OCI-LY3 (cell line): ENCODE data around the gene C1QTNF5.

Experiments
- H2AFZ ChIP-seq: fragments of 200-600, 300-600 bp; shearing (Covaris generic); 2 replicates; pipeline ENCODE4 v1.6.0; 2014; ENCODE audit warnings: antibody characterized with exemption, low read depth, low read length
- H3K27ac ChIP-seq: fragments of 200-600, 300-600 bp; sonication (generic); 2 replicates; pipeline ENCODE4 v1.5.1; 2014; ENCODE audit warnings: mild to moderate bottlenecking, low read length, moderate library complexity, mixed read lengths
- H3K27me3 ChIP-seq: fragments of 200-600, 300-600 bp; sonication (generic); 2 replicates; pipeline ENCODE4 v1.6.1; 2014; ENCODE audit warnings: low read depth, low read length, mixed read lengths
- H3K36me3 ChIP-seq: fragments of 200-600, 300-600 bp; sonication (generic); replicated peaks from 2 replicates; pipeline ENCODE3; 2014; ENCODE audit warnings: low read depth, low read length, mixed read lengths
- H3K4me1 ChIP-seq: fragments of 300-600, 200-600 bp; sonication (generic); 2 replicates; pipeline ENCODE4 v1.6.1; 2014; ENCODE audit warnings: low read length, mixed read lengths
- H3K4me2 ChIP-seq: fragments of 200-600, 300-600 bp; sonication (generic); 2 replicates; pipeline ENCODE4 v1.6.1; 2014; ENCODE audit warnings: low read length, mixed read lengths
- H3K4me3 ChIP-seq: fragments of 300-600, 200-600 bp; sonication (generic); 2 replicates; pipeline ENCODE4 v1.5.1; 2014; ENCODE audit warnings: antibody characterized with exemption, mild to moderate bottlenecking, low read length, moderate library complexity
- H3K79me2 ChIP-seq: fragments of 300-600, 200-600 bp; shearing (Covaris generic); 2 replicates; pipeline ENCODE4 v1.6.1; 2014; ENCODE audit warnings: mild to moderate bottlenecking, low read length, mixed read lengths
- H3K9ac ChIP-seq: fragments of 300-600, 200-600 bp; shearing (Covaris generic); 2 replicates; pipeline ENCODE4 v1.6.0; 2014; ENCODE audit warnings: mild to moderate bottlenecking, low read length, moderate library complexity
- H3K9me3 ChIP-seq: fragments of 200-600, 300-600 bp; shearing (Covaris generic); 2 replicates; pipeline ENCODE4 v1.6.1; 2014; ENCODE audit warnings: low read length, mixed read lengths; ENCODE audit not compliant: insufficient read depth
- H4K20me1 ChIP-seq: fragments of 200-600, 300-600 bp; sonication (generic); 2 replicates; pipeline ENCODE4 v1.6.1; 2016; ENCODE audit warnings: low read length, mixed read lengths; ENCODE audit not compliant: insufficient read depth
- CTCF ChIP-seq: fragments of 200-600, 300-600 bp; sonication (generic); IDR thresholded peaks from 2 replicates; pipeline ENCODE4 v1.5.1; 2014; ENCODE audit warnings: antibody characterized with exemption, low read length, low read depth
- EZH2phosphoT487 ChIP-seq: fragments of 200-600 bp; shearing (Covaris generic); IDR thresholded peaks from 2 replicates; pipeline ENCODE4 v1.6.1; 2018; ENCODE audit warnings: antibody characterized with exemption, mixed run types, low read depth

C1QTNF5 gene

GRCh38 chr11:119370486-119371046, 29.9 kb upstream of the C1QTNF5 start:
- Histone ChIP-seq H3K9ac (no peak overlapping the region), H3K4me3 (no peak overlapping the region), H3K27me3 (peaks cover 16% of the 10 kb centered on the region), H3K4me2 (no peak overlapping the region), H4K20me1 (no peaks in the 10 kb centered on the region), H3K4me1 (peaks cover 15% of the 10 kb centered on the region), H3K36me3 (no peaks in the 10 kb centered on the region), H3K79me2 (no peaks in the 10 kb centered on the region), H2AFZ (no peak overlapping the region), H3K9me3 (no peaks in the 10 kb centered on the region), H3K27ac (no peak overlapping the region)
- TF ChIP-seq EZH2phosphoT487 (no peak), CTCF (no peak)

DNA sequence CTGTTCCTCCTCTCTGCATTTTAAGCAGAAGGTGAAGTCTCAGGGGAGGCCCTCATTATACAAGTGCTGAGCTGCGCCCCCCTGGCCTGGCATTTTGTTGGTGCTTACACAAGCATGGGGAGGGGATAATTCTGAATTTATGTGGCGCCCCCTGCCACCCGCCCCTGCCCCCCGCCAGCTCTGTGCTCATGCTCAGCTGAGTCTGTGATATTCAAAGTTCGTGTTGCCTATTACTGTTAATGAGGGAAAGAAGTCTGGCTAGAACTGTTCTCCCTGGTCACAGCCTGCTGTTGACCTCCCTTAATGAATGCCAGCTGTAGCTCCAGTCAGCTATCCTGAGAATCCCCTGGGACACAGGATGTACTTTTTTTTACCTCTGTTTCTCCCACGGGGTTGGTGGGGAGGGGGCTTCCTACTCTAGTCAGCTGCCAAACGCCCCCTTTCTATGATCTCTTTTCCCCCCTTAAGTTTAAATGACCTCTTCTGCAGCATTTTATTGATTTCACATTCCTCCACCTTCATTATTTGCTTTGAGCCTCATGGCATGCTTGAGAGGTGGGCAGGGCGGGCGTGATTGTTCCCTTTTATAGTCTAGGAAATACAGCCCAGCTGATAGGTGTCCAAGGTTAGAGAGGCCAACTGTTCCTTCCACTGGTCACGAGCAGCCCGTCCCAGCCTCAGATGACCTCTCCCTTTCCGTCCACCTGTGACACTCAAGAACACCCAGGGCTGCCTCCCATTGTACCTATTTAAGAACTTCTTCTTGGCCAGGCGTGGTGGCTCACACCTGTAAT, 28.6 kb upstream of the C1QTNF5 start:
- Histone ChIP-seq H3K9ac (no peak overlapping the region), H3K4me2 (no peak overlapping the region), H3K27ac (no peak overlapping the region), H3K27me3 (peaks cover 16% of the 10 kb centered on the region), H4K20me1 (no peaks in the 10 kb centered on the region), H3K4me3 (no peak overlapping the region), H3K79me2 (no peaks in the 10 kb centered on the region), H3K9me3 (no peaks in the 10 kb centered on the region), H3K4me1 (peaks cover 8% of the 10 kb centered on the region), H2AFZ (no peak overlapping the region), H3K36me3 (no peaks in the 10 kb centered on the region)
- no peak for TF ChIP-seq EZH2phosphoT487
- TF ChIP-seq CTCF, result no peak

- no peaks in the 10 kb centered on the region for H3K36me3 ChIP-seq
- H3K4me1 ChIP-seq, result 0 out of 2 replicates have a peak, but pooled peaks cover 4% of the 10 kb centered on the region
- no peak overlapping the region for H3K4me2 ChIP-seq
- TF ChIP-seq EZH2phosphoT487, result no peak
- TF ChIP-seq CTCF, result no peak
- no peak overlapping the region for H3K27ac ChIP-seq
- no peaks in the 10 kb centered on the region for H3K79me2 ChIP-seq
- H3K4me3 ChIP-seq, result no peak overlapping the region
- H4K20me1 ChIP-seq, result no peaks in the 10 kb centered on the region
- H3K27me3 ChIP-seq, result peaks cover 16% of the 10 kb centered on the region
- no peaks in the 10 kb centered on the region for H3K9me3 ChIP-seq
- H3K9ac ChIP-seq, result no peak overlapping the region
- no peak overlapping the region for H2AFZ ChIP-seq
These were observed 27.7 kb upstream of the C1QTNF5 start for GRCh38 chr11:119368121-119369034.
